ENCODE measurements around the gene CRELD1. TPM values are rescaled to one million over a fixed set of nuclear protein-coding genes. Genes with fewer than 3 reads are reported as not detected.
"Not testable (repeated sequence)": the region's sequence is repeated elsewhere in the genome, so short reads cannot be mapped to it uniquely, and the experiment has no call there.

The CRELD1 gene
- total RNA-seq, 1 donor from 2014 or later, result 44.3 TPM

DNA sequence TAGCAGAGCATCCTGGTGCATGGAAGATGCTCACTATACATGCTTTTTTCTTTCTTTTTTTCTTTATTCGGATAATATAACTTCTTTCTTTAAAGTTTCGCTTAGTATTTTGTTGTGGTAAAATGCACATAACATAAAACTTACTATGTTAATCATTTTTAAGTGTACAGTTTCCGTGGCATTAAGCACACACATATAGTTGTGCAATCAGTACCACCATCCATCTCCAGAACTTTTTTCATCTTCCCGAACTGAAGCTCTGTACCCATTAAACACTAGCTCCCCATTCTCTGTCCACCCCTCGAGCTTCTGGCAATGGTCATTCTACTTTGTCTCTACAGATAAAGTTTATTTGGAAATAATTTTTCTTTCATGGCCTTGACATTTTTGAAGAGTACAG lies 44.2 kb upstream of the CRELD1 start:
- Mint-ChIP-seq H3K4me3 (no peak overlapping the region), H3K27ac (no peak overlapping the region), H3K4me1 (ENCODE audit: unreplicated experiment) (peaks cover 11% of the 10 kb centered on the region), H3K9me3 (no peaks in the 10 kb centered on the region), H3K27me3 (no peaks in the 10 kb centered on the region), H3K36me3 (peaks cover 18% of the 10 kb centered on the region)
- TF ChIP-seq, protein P1, sequence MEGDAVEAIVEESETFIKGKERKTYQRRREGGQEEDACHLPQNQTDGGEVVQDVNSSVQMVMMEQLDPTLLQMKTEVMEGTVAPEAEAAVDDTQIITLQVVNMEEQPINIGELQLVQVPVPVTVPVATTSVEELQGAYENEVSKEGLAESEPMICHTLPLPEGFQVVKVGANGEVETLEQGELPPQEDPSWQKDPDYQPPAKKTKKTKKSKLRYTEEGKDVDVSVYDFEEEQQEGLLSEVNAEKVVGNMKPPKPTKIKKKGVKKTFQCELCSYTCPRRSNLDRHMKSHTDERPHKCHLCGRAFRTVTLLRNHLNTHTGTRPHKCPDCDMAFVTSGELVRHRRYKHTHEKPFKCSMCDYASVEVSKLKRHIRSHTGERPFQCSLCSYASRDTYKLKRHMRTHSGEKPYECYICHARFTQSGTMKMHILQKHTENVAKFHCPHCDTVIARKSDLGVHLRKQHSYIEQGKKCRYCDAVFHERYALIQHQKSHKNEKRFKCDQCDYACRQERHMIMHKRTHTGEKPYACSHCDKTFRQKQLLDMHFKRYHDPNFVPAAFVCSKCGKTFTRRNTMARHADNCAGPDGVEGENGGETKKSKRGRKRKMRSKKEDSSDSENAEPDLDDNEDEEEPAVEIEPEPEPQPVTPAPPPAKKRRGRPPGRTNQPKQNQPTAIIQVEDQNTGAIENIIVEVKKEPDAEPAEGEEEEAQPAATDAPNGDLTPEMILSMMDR (conservative IDR thresholded peaks at IDR 0.05), result no peak
- DNase-seq (ENCODE audit: extremely low spot score, unreplicated experiment), result no peak

- peaks cover 15% of the 10 kb centered on the region for H3K4me1 Mint-ChIP-seq (ENCODE audit: unreplicated experiment)
- DNase-seq (ENCODE audit: extremely low spot score, unreplicated experiment), result peak; percentile 88
- peak within 1 kb of the TSS; percentile 98 for H3K4me3 Mint-ChIP-seq
- H3K36me3 Mint-ChIP-seq, result peaks cover 18% of the 10 kb centered on the region
- peak within 1 kb of the TSS; percentile 95 for H3K27ac Mint-ChIP-seq
- no peaks in the 10 kb centered on the region for H3K9me3 Mint-ChIP-seq
- TF ChIP-seq, protein P1 (conservative IDR thresholded peaks at IDR 0.05), result peak; percentile 23
- H3K27me3 Mint-ChIP-seq, result no peaks in the 10 kb centered on the region
Observed at GRCh38 chr3:9890249-9891071, 43.2 kb upstream of the CRELD1 start, which contains the start of gene JAGN1. JAGN1 (plus strand) TSS chr3:9890610; CDS start chr3:9890723, 113 bp downstream.

GRCh38 chr3:9891072-9891622 lies 42.5 kb upstream of the CRELD1 start:
- Mint-ChIP-seq H3K9me3 (no peaks in the 10 kb centered on the region), H3K27ac (peak overlapping the region; percentile 95), H3K4me3 (peak overlapping the region; percentile 98), H3K4me1 (ENCODE audit: unreplicated experiment) (peaks cover 15% of the 10 kb centered on the region), H3K27me3 (no peaks in the 10 kb centered on the region), H3K36me3 (peaks cover 18% of the 10 kb centered on the region)
- TF ChIP-seq, protein P1 (conservative IDR thresholded peaks at IDR 0.05), result no peak
- DNase-seq (ENCODE audit: extremely low spot score, unreplicated experiment), result no peak

DNA sequence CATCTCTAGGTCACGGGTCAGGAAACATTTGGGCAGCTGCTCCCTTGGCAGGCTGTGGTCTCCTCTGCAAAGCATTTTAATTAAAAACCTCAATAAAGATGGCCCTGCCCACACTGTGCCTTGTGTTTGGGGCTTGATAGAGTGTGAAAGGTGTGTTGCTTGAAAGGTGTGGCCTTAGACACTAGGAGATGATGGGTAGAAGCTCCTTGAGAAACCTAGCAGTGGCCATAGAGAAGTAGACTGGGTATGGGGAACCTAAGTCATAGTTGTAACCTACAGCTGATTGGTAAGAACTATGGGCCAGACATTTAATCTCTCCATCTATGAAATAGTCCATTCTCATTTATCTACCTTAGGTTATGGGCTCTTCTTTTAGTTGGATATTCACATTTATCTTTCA lies 39.9 kb upstream of the CRELD1 start:
- no peaks in the 10 kb centered on the region for H3K9me3 Mint-ChIP-seq
- no peaks in the 10 kb centered on the region for H3K27me3 Mint-ChIP-seq
- DNase-seq (ENCODE audit: extremely low spot score, unreplicated experiment), result no peak
- H3K27ac Mint-ChIP-seq, result no peak overlapping the region
- peaks cover 24% of the 10 kb centered on the region for H3K4me1 Mint-ChIP-seq (ENCODE audit: unreplicated experiment)
- peaks cover 18% of the 10 kb centered on the region for H3K36me3 Mint-ChIP-seq
- TF ChIP-seq, protein P1 (conservative IDR thresholded peaks at IDR 0.05), result no peak
- H3K4me3 Mint-ChIP-seq, result no peak overlapping the region

GRCh38 chr3:9895715-9896114 lies 37.9 kb upstream of the CRELD1 start:
- H3K27me3 Mint-ChIP-seq; H3K4me3 Mint-ChIP-seq; H3K9me3 Mint-ChIP-seq; H3K27ac Mint-ChIP-seq; DNase-seq (ENCODE audit: extremely low spot score, unreplicated experiment): not testable (repeated sequence)
- Mint-ChIP-seq H3K36me3 (peaks cover 18% of the 10 kb centered on the region), H3K4me1 (ENCODE audit: unreplicated experiment) (peaks cover 33% of the 10 kb centered on the region)

GRCh38 chr3:9896755-9897407 lies 36.8 kb upstream of the CRELD1 start:
- Mint-ChIP-seq H3K36me3 (peaks cover 14% of the 10 kb centered on the region), H3K4me1 (ENCODE audit: unreplicated experiment) (peaks cover 32% of the 10 kb centered on the region), H3K27ac (peak overlapping the region; percentile 69)
- H3K4me3 Mint-ChIP-seq; H3K27me3 Mint-ChIP-seq; DNase-seq (ENCODE audit: extremely low spot score, unreplicated experiment); H3K9me3 Mint-ChIP-seq: not testable (repeated sequence)

Data from type B pancreatic cell (in vitro differentiated cells).